Measurements from ENCODE around the gene SLC8B1. TPM values are rescaled to one million over a fixed set of nuclear protein-coding genes. Genes with fewer than 3 reads are reported as not detected.

SLC8B1 gene
- total and polyA plus RNA-seq, 8 donors: 13.0 to 39.1 (median 19.7) TPM

DNA sequence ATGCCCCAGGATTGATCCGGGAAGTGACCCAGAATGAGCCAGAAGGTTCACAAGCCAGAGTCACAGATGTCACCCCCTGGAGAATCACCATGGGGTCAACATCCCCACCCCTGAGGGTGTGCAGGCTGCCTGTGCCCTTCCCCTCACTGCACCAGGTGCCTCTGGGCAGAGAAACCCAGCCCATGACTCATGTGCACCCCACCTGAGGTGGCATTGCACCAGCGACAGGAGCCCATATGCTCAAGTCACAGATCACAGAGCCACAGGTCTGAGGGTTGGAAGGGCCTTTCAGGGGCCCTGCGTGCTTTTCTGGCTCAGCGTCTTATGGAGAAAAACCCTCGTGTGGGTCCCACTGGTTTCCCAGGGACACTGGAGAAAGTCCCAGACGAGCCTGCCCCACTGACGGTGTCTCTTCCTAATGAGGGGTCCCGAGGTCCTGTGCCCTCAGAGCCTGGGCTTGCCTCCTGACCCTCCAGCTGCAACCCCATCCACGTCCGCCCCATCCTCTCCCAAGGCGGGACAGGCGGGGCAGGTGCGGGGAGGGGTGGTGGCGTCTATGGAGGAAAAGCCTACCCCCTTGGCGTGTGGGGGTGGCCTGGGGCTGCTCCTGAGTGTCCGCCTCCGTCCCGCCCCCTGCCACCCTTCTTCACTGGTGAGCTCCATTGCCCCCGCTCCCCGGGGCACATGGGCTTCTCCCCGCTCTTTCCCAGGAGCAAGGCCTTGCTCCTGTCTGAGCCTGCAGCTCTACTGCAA is 47.6 kb downstream of the SLC8B1 start:
- Histone ChIP-seq H3K27ac (no peak overlapping the region), H3K36me3 (peaks cover 0 to 94% (median 40%) of the 10 kb centered on the region in 3 donors), H3K9me3 (no peaks in the 10 kb centered on the region), H3K27me3 (no peaks in the 10 kb centered on the region), H3K4me1 (no peaks in the 10 kb centered on the region), H3K4me3 (no peak overlapping the region)
- no peak for ATAC-seq
- intact Hi-C loops (cut with DNase I): no loop called here
- DNase-seq: peak in 1 of 6 donors; percentile 57
- no peak for FAIRE-seq
- 95% methylated on average over 21 of the region's 21 CpGs for WGBS, 2 donors
- no peak for TF ChIP-seq CTCF (IDR thresholded peaks at IDR 0.05)

DNA sequence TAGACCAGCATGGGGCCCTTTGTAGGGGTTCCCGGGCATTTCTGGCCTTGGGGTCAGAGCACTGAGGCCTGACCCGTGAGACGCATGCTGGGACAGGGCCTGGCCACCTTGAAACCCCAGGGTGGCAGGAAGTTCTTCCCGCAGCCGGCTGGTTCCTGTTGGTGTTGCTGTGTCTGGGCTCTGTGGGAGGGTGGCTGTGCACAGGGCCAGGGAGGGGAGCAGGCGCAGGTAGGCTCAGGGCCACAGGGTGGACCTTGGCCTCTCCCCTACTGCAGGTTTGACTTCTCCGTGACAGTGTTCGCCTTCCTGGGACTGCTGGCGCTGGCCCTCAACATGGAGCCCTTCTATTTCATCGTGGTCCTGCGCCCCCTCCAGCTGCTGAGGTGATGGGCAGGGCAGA is 48.2 kb downstream of the SLC8B1 start:
- no peak overlapping the region for H3K27ac ChIP-seq
- FAIRE-seq (no peak), ATAC-seq (no peak)

DNA sequence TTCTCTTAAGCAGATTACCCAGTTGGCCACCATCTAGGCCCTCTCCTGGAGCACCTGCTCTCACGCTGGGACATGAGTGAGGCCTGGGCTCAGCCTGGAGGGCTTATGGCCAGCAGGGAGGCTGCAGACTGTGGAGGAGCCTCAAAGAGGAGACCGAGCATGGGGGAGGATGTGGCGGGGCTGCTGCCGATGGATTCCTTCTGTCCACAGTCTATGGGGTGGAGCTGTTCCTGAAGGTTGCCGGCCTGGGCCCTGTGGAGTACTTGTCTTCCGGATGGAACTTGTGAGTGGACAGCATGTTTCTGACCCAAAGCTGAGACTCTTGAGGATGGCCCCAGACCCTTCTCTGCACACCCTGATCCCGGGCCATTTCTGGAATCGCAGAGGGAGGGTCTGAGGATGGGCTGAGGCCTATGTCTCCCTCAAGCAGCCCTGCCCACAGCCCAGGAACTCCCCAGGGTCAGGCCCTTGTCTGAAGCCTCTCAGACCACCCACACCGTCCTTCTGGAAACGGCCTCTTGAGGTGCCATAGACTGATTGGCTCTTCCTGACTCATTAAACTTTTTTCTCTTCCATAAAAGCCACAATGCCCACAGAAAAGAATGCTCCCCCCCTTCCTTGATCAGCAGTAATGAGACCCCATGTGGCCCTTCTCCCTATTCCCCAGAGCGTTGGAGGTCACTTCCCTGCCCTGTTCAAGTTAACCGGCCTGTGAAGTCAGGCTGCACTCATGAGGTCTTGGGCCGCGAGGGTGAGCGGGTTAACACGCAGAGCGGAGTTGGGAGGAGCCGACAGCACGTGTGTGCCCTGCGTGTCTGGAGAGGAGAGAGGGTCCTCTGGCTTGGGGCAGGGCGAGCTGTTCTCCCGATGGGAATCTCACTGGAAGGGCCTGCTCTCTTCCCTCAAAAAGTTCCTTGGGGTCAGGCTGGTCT is 49.0 kb downstream of the SLC8B1 start:
- FAIRE-seq (no peak), ATAC-seq (no peak)
- peaks cover 0 to 87% (median 35%) of the 10 kb centered on the region in 3 donors for H3K36me3 ChIP-seq

More for the DNA sequence above, 48.2 kb downstream of the SLC8B1 start:
- Histone ChIP-seq H3K9me3 (no peaks in the 10 kb centered on the region), H3K27me3 (no peaks in the 10 kb centered on the region), H3K36me3 (peaks cover 0 to 88% (median 40%) of the 10 kb centered on the region in 3 donors), H3K4me1 (no peaks in the 10 kb centered on the region), H3K4me3 (no peak overlapping the region)
- TF ChIP-seq CTCF (IDR thresholded peaks at IDR 0.05): no peak
- 91 to 94% methylated on average over 10 to 11 of the region's 11 CpGs for WGBS, 2 donors
- no peak for DNase-seq
- intact Hi-C loops (cut with DNase I): no loop called here

DNA sequence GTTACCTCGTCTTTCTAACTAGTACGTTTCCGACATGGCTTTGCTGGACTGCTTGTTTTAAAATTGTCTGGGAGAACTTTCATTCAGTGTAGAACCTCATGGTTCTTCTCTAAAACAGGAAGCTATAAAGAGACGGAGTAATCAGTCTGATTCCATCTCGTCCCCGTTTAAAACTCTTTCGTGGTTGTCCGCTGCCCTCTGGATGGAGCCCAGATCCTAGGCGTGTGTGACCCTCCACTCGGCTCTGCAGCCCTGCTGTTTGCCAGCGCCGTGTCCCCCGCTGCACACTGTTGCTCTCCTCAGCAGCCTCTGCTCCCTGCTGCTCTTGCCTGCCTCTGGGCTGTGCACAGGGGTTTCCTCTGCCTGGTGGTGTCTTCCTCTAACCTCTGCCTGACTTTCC is 50.2 kb downstream of the SLC8B1 start:
- intact Hi-C loops (cut with DNase I): no loop called here
- no peak for DNase-seq

More for the DNA sequence above, 49.0 kb downstream of the SLC8B1 start:
- Histone ChIP-seq H3K27me3 (no peaks in the 10 kb centered on the region), H3K4me1 (no peaks in the 10 kb centered on the region), H3K9me3 (no peaks in the 10 kb centered on the region), H3K27ac (no peak overlapping the region), H3K4me3 (no peak overlapping the region)
- no peak for DNase-seq
- intact Hi-C loops (cut with DNase I): no loop called here
- TF ChIP-seq CTCF (IDR thresholded peaks at IDR 0.05): no peak
- WGBS, 2 donors: 89 to 95% methylated on average over 22 of the region's 22 CpGs

More for the DNA sequence above, 50.2 kb downstream of the SLC8B1 start:
- FAIRE-seq: no peak
- H3K27me3 ChIP-seq: no peaks in the 10 kb centered on the region
- H3K9me3 ChIP-seq: no peaks in the 10 kb centered on the region
- H3K36me3 ChIP-seq: peaks cover 0 to 86% (median 25%) of the 10 kb centered on the region in 3 donors
- H3K4me3 ChIP-seq: no peak overlapping the region
- ATAC-seq: no peak
- H3K27ac ChIP-seq: no peak overlapping the region
- no peaks in the 10 kb centered on the region for H3K4me1 ChIP-seq
- no peak for TF ChIP-seq CTCF (IDR thresholded peaks at IDR 0.05)
- WGBS, 2 donors: 88 to 91% methylated on average over 13 of the region's 13 CpGs
